MM.1S (cell line): ENCODE results near the gene ZNF827.

ENCODE experiments used
- DNase-seq: peaks from one replicate; pipeline ENCODE4 v3.0.0-alpha.2; 2015
- H2AFZ ChIP-seq: fragments of 300-600 bp; sonication (generic); 2 replicates; pipeline ENCODE4 v1.6.0; 2016; ENCODE audit warnings: antibody characterized with exemption, low read length
- H3F3A ChIP-seq: fragments of 300-600 bp; sonication (generic); 2 replicates; pipeline ENCODE4 v1.6.1; 2016; ENCODE audit warnings: mild to moderate bottlenecking, antibody characterized with exemption, low read length, moderate library complexity, mixed read lengths; ENCODE audit not compliant: insufficient read depth
- H3K27ac ChIP-seq: fragments of 300-600 bp; sonication (generic); 2 replicates; pipeline ENCODE4 v1.5.1; 2016; ENCODE audit warnings: mild to moderate bottlenecking, low read length
- H3K27me3 ChIP-seq: fragments of 300-600 bp; sonication (generic); replicated peaks from 2 replicates; pipeline ENCODE4 v1.6.0; 2016; ENCODE audit warnings: low read length; ENCODE audit not compliant: insufficient read depth
- H3K36me3 ChIP-seq: fragments of 300-600 bp; sonication (generic); replicated peaks from 2 replicates; pipeline ENCODE4 v1.6.1; 2016; ENCODE audit warnings: mild to moderate bottlenecking, low read length, mixed read lengths; ENCODE audit not compliant: insufficient read depth
- H3K4me1 ChIP-seq: fragments of 300-600 bp; sonication (generic); 2 replicates; pipeline ENCODE4 v1.6.1; 2016; ENCODE audit warnings: low read length, mixed read lengths
- H3K4me2 ChIP-seq: fragments of 300-600 bp; sonication (generic); 2 replicates; pipeline ENCODE4 v1.6.0; 2016; ENCODE audit warnings: low read depth, low read length
- H3K4me3 ChIP-seq: fragments of 300-600 bp; sonication (generic); 2 replicates; pipeline ENCODE4 v1.5.1; 2016; ENCODE audit warnings: low read length, mixed read lengths
- H3K79me2 ChIP-seq: fragments of 300-600 bp; sonication (generic); 2 replicates; pipeline ENCODE4 v1.6.1; 2016; ENCODE audit warnings: mixed run types, low read length, mixed read lengths
- H3K9ac ChIP-seq: fragments of 300-600 bp; sonication (generic); 2 replicates; pipeline ENCODE4 v1.6.1; 2016; ENCODE audit warnings: low read length, mixed read lengths
- H3K9me2 ChIP-seq: fragments of 300-600 bp; sonication (generic); replicated peaks from 2 replicates; pipeline ENCODE4 v1.6.1; 2016; ENCODE audit warnings: mild to moderate bottlenecking, low read length, mixed read lengths; ENCODE audit not compliant: insufficient read depth
- H3K9me3 ChIP-seq: fragments of 300-600 bp; sonication (generic); replicated peaks from 2 replicates; pipeline ENCODE4 v1.6.1; 2016; ENCODE audit warnings: mild to moderate bottlenecking, low read length, mixed read lengths; ENCODE audit not compliant: insufficient read depth
- H4K20me1 ChIP-seq: fragments of 300-600 bp; sonication (generic); 2 replicates; pipeline ENCODE4 v1.6.1; 2016; ENCODE audit warnings: mild to moderate bottlenecking, low read length, moderate library complexity, mixed read lengths; ENCODE audit not compliant: insufficient read depth
- CTCF ChIP-seq: fragments of 300-600 bp; sonication (generic); IDR thresholded peaks from 2 replicates; pipeline ENCODE4 v1.5.1; 2016; ENCODE audit warnings: antibody characterized with exemption, low read length, mixed read lengths
- EZH2 ChIP-seq: fragments of 300-600 bp; sonication (generic); optimal IDR thresholded peaks from 2 replicates; pipeline ENCODE3; 2017; ENCODE audit warnings: low read depth, mild to moderate bottlenecking, antibody characterized with exemption, low read length, mixed read lengths
- EZH2phosphoT487 ChIP-seq: fragments of 300-600 bp; sonication (generic); IDR thresholded peaks from 2 replicates; pipeline ENCODE4 v1.6.1; 2018; ENCODE audit warnings: antibody characterized with exemption, low read length

The ZNF827 gene

GRCh38 chr4:145929415-145930178 lies 9.0 kb downstream of the ZNF827 start:
- H3K9me3 ChIP-seq, result no peaks in the 10 kb centered on the region
- H3F3A ChIP-seq, result no peaks in the 10 kb centered on the region
- H3K4me1 ChIP-seq, result 0 out of 2 replicates have a peak, but pooled peaks cover under 1% of the 10 kb centered on the region
- H2AFZ ChIP-seq, result no peak overlapping the region
- TF ChIP-seq CTCF (no peak), EZH2phosphoT487 (no peak), EZH2 (no peak)
- no peak for DNase-seq
- peaks cover 46% of the 10 kb centered on the region for H3K79me2 ChIP-seq
- H3K9ac ChIP-seq, result no peak overlapping the region
- no peaks in the 10 kb centered on the region for H3K36me3 ChIP-seq
- H3K27ac ChIP-seq, result no peak overlapping the region
- no peaks in the 10 kb centered on the region for H3K27me3 ChIP-seq
- no peak overlapping the region for H3K4me3 ChIP-seq
- H3K4me2 ChIP-seq, result no peak overlapping the region
- H3K9me2 ChIP-seq, result no peaks in the 10 kb centered on the region
- H4K20me1 ChIP-seq, result no peaks in the 10 kb centered on the region

GRCh38 chr4:145928748-145929147 lies 9.9 kb downstream of the ZNF827 start:
- no peak overlapping the region for H2AFZ ChIP-seq
- no peaks in the 10 kb centered on the region for H3K9me2 ChIP-seq
- no peak overlapping the region for H3K9ac ChIP-seq
- no peak overlapping the region for H3K4me2 ChIP-seq
- H3K4me1 ChIP-seq, result no peaks in the 10 kb centered on the region
- H3K36me3 ChIP-seq, result no peaks in the 10 kb centered on the region
- H3K9me3 ChIP-seq, result no peaks in the 10 kb centered on the region
- peaks cover 38% of the 10 kb centered on the region for H3K79me2 ChIP-seq
- H4K20me1 ChIP-seq, result no peaks in the 10 kb centered on the region
- TF ChIP-seq EZH2phosphoT487 (no peak), EZH2 (no peak), CTCF (no peak)
- H3F3A ChIP-seq, result no peaks in the 10 kb centered on the region
- H3K4me3 ChIP-seq, result no peak overlapping the region
- no peaks in the 10 kb centered on the region for H3K27me3 ChIP-seq
- no peak overlapping the region for H3K27ac ChIP-seq
- DNase-seq, result no peak

GRCh38 chr4:145927030-145927429 lies 11.6 kb downstream of the ZNF827 start:
- Histone ChIP-seq H3K27ac (no peak overlapping the region), H3K4me1 (no peaks in the 10 kb centered on the region), H3F3A (no peaks in the 10 kb centered on the region), H3K36me3 (no peaks in the 10 kb centered on the region), H3K9me3 (no peaks in the 10 kb centered on the region), H3K4me3 (no peak overlapping the region), H3K79me2 (peaks cover 26% of the 10 kb centered on the region), H3K27me3 (no peaks in the 10 kb centered on the region), H2AFZ (no peak overlapping the region), H4K20me1 (no peaks in the 10 kb centered on the region), H3K9ac (no peak overlapping the region), H3K9me2 (no peaks in the 10 kb centered on the region), H3K4me2 (no peak overlapping the region)
- TF ChIP-seq EZH2 (no peak), EZH2phosphoT487 (no peak), CTCF (no peak)
- DNase-seq, result no peak
